AG04449 (cell line): ENCODE results near the gene CCDC85A.

Source experiments
- CTCF ChIA-PET: fragments of 350-600 bp; formaldehyde crosslinking; extraction: SDS; loops from one replicate; lab custom pipeline; 2021; ENCODE audit warnings: antibody characterized with exemption; lab: Yijun Ruan, JAX
- POLR2A ChIA-PET: fragments of 400-600, 350-600 bp; formaldehyde crosslinking; extraction: SDS; loops from one replicate; lab custom pipeline; 2020; ENCODE audit warnings: antibody characterized with exemption, inconsistent platforms; lab: Yijun Ruan, JAX
- DNase-seq: peaks from one replicate; pipeline ENCODE4 v3.0.0-alpha.2; 2010; ENCODE audit warnings: low read depth, low spot score
- H3K4me3 ChIP-seq: 2 replicates; pipeline ENCODE4 v1.5.1; 2011; ENCODE audit warnings: low read depth, mild to moderate bottlenecking, control low read depth, low read length
- TF ChIP-seq, protein P1 (sequence below): IDR thresholded peaks from one replicate; pipeline ENCODE4 v1.5.1; 2011; ENCODE audit warnings: mild to moderate bottlenecking, moderate library complexity, low read length, control low read depth, inconsistent platforms; ENCODE audit not compliant: insufficient read depth; ENCODE audit errors: missing control alignments

CCDC85A gene

DNA sequence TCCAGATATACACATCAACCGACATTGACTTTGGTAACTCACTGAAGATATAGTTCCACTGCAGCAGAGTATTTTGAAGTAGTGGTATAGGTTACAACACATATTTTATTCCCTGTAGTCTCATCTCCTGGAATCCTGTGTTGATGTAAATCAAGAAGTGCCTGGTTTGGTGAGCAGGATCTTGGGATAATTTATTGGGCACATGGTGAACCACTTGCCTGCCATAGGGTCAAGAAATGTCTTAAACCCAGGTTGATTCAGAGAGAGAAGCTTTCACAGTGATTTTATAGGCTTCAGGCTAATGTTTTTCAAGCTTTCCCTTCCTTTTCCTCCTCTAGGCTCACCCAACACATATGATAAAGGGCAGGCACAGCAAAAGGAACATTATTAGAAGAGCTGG is 24.6 kb downstream of the CCDC85A start:
- no peak for DNase-seq
- no peak overlapping the region for H3K4me3 ChIP-seq
- ChIA-PET CTCF (interaction anchor here (1.0 kb wide), 1 partner anchor 24 kb away, joined by 4 read pairs; the partner anchor contains the start of gene CCDC85A), POLR2A (no interaction called here)
- TF ChIP-seq, protein P1, sequence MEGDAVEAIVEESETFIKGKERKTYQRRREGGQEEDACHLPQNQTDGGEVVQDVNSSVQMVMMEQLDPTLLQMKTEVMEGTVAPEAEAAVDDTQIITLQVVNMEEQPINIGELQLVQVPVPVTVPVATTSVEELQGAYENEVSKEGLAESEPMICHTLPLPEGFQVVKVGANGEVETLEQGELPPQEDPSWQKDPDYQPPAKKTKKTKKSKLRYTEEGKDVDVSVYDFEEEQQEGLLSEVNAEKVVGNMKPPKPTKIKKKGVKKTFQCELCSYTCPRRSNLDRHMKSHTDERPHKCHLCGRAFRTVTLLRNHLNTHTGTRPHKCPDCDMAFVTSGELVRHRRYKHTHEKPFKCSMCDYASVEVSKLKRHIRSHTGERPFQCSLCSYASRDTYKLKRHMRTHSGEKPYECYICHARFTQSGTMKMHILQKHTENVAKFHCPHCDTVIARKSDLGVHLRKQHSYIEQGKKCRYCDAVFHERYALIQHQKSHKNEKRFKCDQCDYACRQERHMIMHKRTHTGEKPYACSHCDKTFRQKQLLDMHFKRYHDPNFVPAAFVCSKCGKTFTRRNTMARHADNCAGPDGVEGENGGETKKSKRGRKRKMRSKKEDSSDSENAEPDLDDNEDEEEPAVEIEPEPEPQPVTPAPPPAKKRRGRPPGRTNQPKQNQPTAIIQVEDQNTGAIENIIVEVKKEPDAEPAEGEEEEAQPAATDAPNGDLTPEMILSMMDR, result no peak

DNA sequence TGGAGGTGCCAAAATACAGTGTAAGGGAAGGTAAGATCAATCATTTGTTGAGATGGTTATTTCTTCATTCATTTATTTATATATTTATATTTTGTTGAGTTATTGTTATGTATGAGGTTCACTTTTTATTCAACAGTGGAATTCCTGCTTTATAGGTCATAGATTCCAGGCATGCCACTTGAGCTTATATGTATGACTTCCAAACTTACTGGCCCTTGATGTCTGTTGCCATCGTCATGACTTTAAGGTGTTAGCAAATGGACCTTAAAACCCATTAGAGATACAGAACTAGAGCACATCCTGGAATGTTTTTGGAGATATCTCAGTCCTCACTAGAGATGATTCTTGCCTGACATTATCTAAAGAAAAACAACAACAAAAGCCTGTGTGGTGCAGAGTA is 25.9 kb downstream of the CCDC85A start:
- no peak for DNase-seq
- ChIA-PET POLR2A (no interaction called here), CTCF (no interaction called here)
- H3K4me3 ChIP-seq, result no peak overlapping the region
- TF ChIP-seq, protein P1, result no peak

DNA sequence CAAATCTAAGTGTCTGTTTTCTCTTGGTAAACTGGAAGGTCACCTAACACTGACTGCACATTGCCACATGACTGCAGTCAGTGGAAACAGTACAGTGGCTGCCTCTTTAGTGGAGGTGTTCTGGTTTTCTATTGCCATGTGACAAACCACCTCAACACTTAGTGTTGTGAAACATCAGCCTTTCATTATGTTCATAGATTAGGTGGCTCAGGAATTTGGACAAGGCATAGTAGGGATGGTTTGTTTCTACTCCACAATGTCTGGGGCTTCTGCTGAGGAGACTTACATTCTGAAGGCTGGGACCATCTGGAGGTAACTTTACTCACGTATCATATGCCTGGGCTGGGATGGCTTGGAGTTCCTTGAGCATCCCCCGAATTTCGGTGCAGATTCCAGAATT is 26.5 kb downstream of the CCDC85A start:
- no peak overlapping the region for H3K4me3 ChIP-seq
- TF ChIP-seq, protein P1, result no peak
- no peak for DNase-seq
- ChIA-PET POLR2A (no interaction called here), CTCF (no interaction called here)

DNA sequence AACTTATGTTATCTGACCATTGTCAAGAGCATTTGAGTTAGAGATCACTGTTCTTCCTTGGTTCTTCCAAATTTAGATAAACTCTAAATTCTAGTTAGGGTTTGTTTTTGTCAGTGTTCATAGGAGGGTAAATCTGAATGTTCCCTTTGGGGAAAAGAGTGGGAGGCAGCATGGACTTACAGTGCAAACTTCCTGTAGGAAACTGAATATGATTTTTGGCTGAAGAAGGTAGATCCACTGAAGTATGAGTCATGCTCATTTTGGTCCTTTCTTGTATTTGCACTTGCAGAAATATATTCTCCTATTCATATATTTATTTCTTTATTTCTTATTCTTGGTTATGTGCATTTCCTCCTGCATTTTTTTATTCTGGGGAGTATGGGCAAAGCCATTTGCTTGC is 27.3 kb downstream of the CCDC85A start:
- H3K4me3 ChIP-seq, result no peak overlapping the region
- TF ChIP-seq, protein P1, result no peak
- no peak for DNase-seq
- CTCF ChIA-PET, result no interaction called here
- POLR2A ChIA-PET, result no interaction called here

DNA sequence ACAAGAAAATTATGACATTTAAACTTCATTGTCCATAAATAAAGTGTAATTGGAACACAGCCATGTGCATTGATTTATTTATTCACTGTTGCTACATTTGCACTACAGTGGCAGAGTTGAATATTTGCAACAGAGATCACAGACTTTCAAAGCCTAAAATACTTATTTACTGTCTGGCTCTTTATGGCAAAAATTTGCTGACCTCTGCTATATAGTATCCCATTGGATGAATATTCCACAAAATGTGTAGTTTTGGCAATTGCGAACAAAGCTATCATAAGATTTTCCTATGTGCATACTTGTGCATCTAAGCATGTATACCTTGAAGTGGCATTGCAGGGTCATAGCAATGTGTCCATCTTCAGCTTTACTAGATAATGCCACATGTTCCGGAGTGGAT is 32.1 kb downstream of the CCDC85A start:
- no peak for DNase-seq
- ChIA-PET POLR2A (no interaction called here), CTCF (no interaction called here)
- TF ChIP-seq, protein P1, result no peak
- no peak overlapping the region for H3K4me3 ChIP-seq

DNA sequence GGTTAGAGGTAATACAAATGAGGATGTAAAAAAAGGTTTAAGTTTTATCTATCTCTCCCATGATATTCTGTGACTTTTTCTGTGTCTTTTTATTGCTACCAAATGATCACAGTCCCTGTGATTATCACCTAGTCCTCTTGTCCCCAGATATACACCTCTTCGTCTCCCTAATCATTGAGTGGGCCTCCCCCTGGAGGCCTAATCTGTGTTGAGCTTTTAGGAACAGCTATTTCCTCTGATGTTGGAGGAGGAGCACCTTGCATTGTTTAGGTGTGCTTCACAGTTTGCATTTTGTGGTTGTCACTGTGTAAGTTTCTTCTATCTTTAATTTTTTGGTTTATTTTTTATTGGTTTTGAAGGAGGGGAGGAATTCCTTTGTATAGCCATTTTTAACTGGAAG is 33.3 kb downstream of the CCDC85A start:
- H3K4me3 ChIP-seq, result no peak overlapping the region
- TF ChIP-seq, protein P1, result no peak
- no peak for DNase-seq
- ChIA-PET CTCF (no interaction called here), POLR2A (no interaction called here)
